Measurements from ENCODE around the gene ADCY9.

Gene ADCY9

GRCh38 chr16:4124535-4125294, 8.5 kb upstream of the ADCY9 start:
- no peak for DNase-seq
- in situ Hi-C loops (cut with MboI; ENCODE audit: low pct_unique_long_range_greater_than_20kb, low sequenced_read_pairs), result no loop called here

- no peak for DNase-seq
- in situ Hi-C loops (cut with MboI; ENCODE audit: low pct_unique_long_range_greater_than_20kb, low sequenced_read_pairs), result no loop called here
These were observed 7.5 kb upstream of the ADCY9 start for GRCh38 chr16:4123616-4124300.

- in situ Hi-C loops (cut with MboI; ENCODE audit: low pct_unique_long_range_greater_than_20kb, low sequenced_read_pairs), result no loop called here
- no peak for DNase-seq
These were observed 3.9 kb upstream of the ADCY9 start for GRCh38 chr16:4120176-4120575.

- in situ Hi-C loops (cut with MboI; ENCODE audit: low pct_unique_long_range_greater_than_20kb, low sequenced_read_pairs), result no loop called here
These were observed 972 bp upstream of the ADCY9 start for GRCh38 chr16:4117250-4117578.

GRCh38 chr16:4115949-4116318, 308 bp downstream of the ADCY9 start:
- in situ Hi-C loops (cut with MboI; ENCODE audit: low pct_unique_long_range_greater_than_20kb, low sequenced_read_pairs), result no loop called here
- no peak for DNase-seq

More at GRCh38 chr16:4117250-4117578, 972 bp upstream of the ADCY9 start:
- no peak for DNase-seq

GRCh38 chr16:4115209-4115948, 863 bp downstream of the ADCY9 start:
- peak; percentile 61 for DNase-seq
- in situ Hi-C loops (cut with MboI; ENCODE audit: low pct_unique_long_range_greater_than_20kb, low sequenced_read_pairs), result no loop called here

GRCh38 chr16:4114257-4115208, 1.7 kb downstream of the ADCY9 start:
- in situ Hi-C loops (cut with MboI; ENCODE audit: low pct_unique_long_range_greater_than_20kb, low sequenced_read_pairs), result no loop called here
- no peak for DNase-seq

- peak; percentile 41 for DNase-seq
- in situ Hi-C loops (cut with MboI; ENCODE audit: low pct_unique_long_range_greater_than_20kb, low sequenced_read_pairs), result no loop called here
These were observed 2.6 kb downstream of the ADCY9 start for GRCh38 chr16:4113358-4114256.

GRCh38 chr16:4111748-4112696, 4.2 kb downstream of the ADCY9 start:
- no peak for DNase-seq
- in situ Hi-C loops (cut with MboI; ENCODE audit: low pct_unique_long_range_greater_than_20kb, low sequenced_read_pairs), result no loop called here

GRCh38 chr16:4110680-4111079, 5.6 kb downstream of the ADCY9 start:
- in situ Hi-C loops (cut with MboI; ENCODE audit: low pct_unique_long_range_greater_than_20kb, low sequenced_read_pairs), result no loop called here
- DNase-seq, result no peak

- in situ Hi-C loops (cut with MboI; ENCODE audit: low pct_unique_long_range_greater_than_20kb, low sequenced_read_pairs), result no loop called here
- no peak for DNase-seq
These were observed 6.2 kb downstream of the ADCY9 start for GRCh38 chr16:4110065-4110464.

- in situ Hi-C loops (cut with MboI; ENCODE audit: low pct_unique_long_range_greater_than_20kb, low sequenced_read_pairs), result no loop called here
- DNase-seq, result no peak
These were observed 6.9 kb downstream of the ADCY9 start for GRCh38 chr16:4109250-4109736.

GRCh38 chr16:4106516-4106915, 9.7 kb downstream of the ADCY9 start:
- in situ Hi-C loops (cut with MboI; ENCODE audit: low pct_unique_long_range_greater_than_20kb, low sequenced_read_pairs), result no loop called here
- no peak for DNase-seq

- no peak for DNase-seq
- in situ Hi-C loops (cut with MboI; ENCODE audit: low pct_unique_long_range_greater_than_20kb, low sequenced_read_pairs), result no loop called here
These were observed 10.4 kb downstream of the ADCY9 start for GRCh38 chr16:4105848-4106247.

- in situ Hi-C loops (cut with MboI; ENCODE audit: low pct_unique_long_range_greater_than_20kb, low sequenced_read_pairs), result no loop called here
- DNase-seq, result no peak
These were observed 12.5 kb downstream of the ADCY9 start for GRCh38 chr16:4103745-4104144.

- DNase-seq, result no peak
- in situ Hi-C loops (cut with MboI; ENCODE audit: low pct_unique_long_range_greater_than_20kb, low sequenced_read_pairs), result no loop called here
These were observed 14.6 kb downstream of the ADCY9 start for GRCh38 chr16:4101421-4102219.
